ENCODE data around the gene CCDC157.
"Not testable (repeated sequence)": the region's sequence is repeated elsewhere in the genome, so short reads cannot be mapped to it uniquely, and the experiment has no call there.

The CCDC157 gene

DNA sequence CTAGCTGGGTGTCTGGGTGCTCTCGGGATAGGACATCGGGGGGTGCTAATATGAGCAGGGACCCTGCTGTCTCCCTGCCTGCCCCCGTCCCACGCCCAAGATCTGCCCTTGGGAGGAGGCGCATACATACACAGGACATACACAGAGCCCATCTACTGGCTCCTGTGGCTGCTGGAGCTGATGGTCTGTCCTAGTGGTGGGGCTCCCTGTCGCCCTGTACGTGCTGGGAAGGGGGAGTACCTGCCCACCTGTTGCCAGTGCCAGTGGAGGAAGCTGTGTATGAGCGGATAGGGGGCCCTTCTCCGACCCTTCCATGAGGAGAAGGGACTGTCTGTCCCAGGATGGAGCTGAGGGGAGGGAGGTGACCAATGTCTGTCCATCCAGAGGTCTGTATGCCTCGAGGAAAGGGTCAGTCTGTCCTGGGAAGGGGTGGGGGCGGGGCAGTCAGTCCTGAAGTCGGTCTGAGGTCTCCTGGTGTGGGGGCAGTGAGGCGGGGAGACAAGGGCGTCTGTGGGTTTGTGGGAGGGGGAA, 31.0 kb upstream of the CCDC157 start:
- no peak for DNase-seq (ENCODE audit: low read depth in 2 of 2)

DNA sequence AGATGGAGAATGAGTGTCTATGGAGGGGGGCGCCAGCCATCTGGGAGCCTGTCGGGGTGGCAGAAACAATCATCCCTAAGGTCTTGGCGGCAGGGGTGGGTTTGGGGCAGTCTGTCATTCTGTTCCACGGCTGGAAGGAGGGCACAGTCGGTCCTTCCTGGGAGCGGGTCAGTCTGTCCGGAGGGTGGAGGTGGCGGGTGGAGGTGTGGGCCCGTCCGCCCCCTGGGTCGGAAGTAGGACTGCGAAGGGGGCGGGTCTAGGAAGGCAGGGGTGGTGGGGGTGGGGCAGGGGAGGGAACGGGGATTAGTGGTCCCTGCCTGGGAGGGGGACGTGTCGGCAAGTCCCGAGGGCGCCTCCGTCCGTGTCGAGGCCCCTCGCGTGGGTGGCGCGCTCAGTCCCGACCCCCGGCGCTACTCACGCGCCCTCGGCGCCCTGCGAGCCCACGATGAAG, 30.5 kb upstream of the CCDC157 start:
- no peak for DNase-seq (ENCODE audit: low read depth in 2 of 2)

DNA sequence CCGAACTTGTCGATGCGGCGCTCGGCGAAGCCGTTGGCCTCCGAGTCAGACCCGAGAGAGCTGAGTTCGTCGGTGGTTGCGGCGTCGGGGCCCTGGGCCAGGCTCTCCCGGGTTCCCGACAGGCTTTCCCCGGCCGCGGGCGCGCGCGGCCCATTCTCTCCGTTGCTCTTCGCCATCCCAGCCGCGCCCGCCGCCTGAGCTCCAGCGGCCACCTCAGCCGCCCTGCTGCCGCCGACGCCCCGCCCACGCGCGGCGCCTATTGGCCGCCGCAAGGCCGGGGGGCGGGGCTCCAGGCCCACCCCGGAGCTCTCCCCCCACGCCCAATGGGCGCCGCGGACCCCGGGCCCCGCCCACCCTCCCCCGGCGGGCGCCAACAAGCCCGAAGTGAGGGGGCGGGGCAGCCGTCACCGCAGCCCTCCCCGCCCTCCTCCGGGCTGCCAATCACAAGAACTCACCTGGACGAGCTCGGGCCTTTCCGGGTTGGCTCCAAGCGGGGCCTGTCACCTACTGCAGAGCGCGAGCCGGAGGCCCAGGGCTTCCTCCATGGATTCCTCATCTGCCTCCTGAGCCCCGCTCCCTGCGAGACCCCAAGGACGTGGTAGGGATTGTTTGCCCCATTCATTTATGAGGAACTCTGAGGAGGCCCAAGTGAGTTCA, 30.0 kb upstream of the CCDC157 start, which contains the start of gene TBC1D10A:
TBC1D10A (minus strand) TSS at position 236 of the 657 bp plus-strand sequence; CDS start at position 176, 60 bp downstream.
- DNase-seq (ENCODE audit: low read depth in 2 of 2) = peak; percentile 88 to 90

DNA sequence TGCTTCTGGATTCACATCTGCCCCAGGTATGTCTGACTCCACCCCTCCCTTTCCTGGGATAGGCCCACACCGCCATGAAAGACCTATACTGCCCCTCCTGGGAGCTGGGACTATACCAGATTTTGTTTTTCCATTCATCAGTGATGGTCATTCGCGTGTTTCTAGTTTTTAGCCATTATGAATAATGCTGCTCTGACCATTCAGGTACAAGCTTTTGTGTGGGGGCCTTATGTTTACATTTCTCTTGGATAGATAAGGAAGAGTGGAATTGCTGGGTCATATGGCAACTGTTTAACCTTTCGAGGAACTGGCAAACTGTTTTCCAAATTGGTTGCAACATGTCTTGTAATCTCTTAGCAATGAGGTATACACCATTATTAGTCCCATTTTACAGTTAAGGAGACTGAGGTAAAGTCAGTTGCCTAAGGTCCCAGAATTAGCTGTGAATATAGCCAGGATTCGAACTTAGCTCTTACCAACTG, 28.9 kb upstream of the CCDC157 start:
- DNase-seq (ENCODE audit: low read depth in 2 of 2) = no peak

DNA sequence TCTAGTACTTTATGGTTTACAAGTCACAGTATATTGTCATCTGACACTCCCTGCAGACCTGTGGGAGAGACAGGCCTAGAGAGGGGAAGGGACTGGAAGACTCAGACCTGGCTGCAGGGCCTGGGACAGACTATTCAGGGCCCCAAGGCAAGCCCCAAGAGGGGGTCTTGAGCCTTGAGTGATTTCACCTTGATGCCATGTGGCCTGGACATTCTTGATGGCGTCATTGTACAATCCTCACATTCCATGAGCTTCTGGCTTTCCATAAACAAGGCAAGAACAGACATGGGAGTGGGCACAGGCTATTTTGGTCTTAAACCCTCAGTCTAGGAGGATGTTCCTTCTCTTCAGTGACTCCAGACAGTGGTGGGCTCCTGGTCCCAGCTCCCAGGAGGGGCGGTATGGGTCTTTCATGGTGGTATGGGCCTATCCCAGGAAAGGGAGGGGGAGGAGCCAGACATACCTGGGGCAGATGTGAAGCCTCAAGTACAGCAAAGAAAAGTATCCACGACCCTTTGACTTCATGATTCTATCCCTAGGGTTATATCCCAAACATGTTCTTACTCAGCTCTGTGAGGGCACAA, 28.2 kb upstream of the CCDC157 start:
- DNase-seq (ENCODE audit: low read depth in 2 of 2) = no peak

DNA sequence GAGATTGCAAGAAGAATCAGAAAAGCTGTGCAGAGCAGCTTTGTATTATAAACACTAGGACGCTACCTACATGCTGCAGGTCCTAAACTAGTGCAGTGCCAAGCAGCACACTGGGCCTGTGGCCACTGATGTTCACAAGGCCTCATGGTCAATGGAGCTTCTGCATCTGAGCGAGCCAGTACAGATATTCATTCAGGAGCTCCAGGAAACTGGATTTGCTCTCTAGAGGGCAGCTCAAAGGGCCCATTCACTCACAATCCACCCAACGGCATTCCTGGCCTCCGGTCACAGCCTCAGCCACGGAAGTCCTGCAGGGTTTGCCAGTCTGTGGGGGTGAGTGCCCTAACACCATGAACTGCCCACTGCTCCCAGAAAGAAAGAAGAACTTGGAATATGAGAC, 24.3 kb upstream of the CCDC157 start:
- no peak for DNase-seq (ENCODE audit: low read depth in 2 of 2)

DNA sequence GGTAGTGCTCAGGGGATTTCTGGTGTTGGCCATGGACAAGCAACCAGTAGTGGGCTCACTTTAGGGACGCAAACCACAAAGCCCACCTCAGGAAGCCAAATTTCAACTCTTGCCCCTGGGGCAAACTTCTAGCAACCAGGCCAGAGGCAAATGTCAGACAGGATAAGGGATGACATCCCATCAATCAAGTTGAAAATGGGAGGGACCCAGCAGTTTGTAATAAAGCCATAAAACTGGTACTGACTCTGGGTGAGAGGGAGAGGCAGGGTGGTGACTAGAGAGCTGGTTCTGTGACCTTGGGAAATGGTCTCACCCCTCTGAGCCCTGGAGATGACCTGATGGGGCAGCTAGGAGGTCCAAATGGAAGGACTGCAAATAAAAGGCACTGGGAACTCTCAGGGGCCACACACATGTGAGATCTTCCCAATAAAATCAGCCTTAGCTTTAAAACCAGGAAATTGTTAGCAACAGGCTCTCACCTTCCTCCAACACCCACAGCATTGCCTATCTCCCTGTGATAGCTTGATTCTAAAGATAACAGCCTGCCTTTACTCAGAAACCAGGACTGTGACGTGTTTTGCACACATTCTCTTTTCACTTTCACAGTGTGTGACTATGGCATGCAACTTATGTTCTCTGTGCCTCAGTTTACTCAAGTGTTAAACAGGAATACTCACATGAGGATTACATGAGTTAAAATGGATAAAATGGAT, 23.7 kb upstream of the CCDC157 start:
- DNase-seq (ENCODE audit: low read depth in 2 of 2) = no peak

DNA sequence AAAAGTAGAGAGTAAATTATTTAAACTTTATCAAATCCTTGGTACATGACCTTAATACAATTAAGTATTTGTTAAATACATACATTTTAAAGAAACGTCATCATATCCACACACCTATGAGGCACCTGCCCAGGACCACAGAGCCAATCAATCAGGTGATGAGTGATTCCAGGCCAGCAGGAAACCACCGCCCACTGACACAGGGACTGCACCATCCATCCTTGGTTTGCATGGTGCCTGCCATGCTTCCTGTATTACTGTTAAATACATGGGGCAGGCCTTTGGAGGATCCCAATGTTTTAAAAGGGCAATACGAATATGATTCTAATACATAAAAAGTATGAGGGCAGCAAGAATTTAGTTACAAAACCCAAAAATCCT, 23.1 kb upstream of the CCDC157 start:
- DNase-seq (ENCODE audit: low read depth in 2 of 2) = no peak

DNA sequence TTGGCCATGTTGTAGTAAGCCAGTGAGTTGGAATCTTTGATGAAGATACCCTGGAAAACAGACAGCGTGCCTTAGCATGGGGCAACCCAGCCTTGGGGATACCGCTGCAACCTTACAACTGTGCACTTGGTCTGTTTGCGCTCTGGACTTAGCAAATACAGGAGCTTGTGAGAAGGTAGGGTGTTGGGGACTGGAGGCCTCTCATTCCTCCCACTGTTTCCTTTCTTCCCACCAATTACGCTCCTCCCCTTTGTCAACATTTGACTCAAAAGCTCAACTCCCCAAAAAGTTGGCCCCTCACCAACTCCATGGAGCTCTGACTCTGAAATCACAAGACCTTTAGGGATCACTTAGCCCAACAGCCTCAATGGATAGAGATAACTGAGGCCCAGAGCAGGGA, 22.2 kb upstream of the CCDC157 start:
- no peak for DNase-seq (ENCODE audit: low read depth in 2 of 2)

DNA sequence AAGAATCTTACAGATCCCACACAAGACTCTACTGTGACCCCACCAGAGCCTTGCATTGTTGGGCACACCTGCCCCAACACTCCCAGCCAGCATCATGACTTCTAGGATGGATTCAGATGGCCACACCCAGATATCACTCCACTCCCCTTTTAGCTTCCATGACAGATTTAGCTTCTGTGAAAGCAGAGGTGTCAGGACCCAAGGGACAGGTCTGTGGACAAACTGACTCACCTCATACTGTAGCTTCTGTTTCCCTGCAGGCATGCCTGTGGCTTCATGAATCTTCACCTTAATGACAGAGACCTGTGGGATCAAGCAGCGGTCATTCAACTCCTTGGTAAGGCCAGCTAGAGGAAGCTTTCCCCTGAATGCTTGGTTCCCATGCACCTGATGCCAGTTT, 21.6 kb upstream of the CCDC157 start:
- DNase-seq (ENCODE audit: low read depth in 2 of 2) = no peak

DNA sequence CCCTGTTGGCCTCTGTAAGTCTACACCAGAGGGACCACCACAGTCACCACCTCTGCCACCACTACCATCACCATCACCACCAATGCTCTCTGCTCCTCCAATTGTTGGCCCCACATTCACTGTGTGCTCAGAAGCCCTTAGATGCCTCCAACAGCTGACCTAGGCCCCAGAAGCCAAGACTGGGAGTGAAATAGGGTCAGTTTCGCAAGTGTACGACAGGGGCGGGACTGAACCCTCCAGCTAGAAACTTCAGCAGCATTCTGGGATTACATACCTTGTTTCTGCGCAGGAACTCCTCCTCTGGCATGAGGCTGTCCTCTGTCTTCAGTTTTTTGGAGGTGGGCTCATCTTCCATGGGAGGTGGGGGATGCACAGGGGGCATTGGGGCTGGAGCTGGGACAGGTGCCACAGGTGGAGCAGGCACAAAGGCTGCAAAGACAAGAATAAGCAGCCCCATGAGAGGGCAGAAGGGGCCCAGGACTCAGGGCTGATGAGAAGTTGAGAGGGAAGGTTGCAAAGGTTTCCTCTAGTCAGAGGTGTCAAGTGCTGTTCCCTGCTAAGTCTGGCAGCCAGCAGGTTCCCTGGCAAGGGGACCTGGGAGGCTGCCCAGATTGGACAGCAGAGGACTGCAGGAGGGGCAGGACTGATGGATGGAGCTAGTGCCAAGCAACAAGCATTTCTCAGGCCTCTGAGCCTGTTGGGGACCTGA, 19.9 kb upstream of the CCDC157 start:
- no peak for DNase-seq (ENCODE audit: low read depth in 2 of 2)

DNA sequence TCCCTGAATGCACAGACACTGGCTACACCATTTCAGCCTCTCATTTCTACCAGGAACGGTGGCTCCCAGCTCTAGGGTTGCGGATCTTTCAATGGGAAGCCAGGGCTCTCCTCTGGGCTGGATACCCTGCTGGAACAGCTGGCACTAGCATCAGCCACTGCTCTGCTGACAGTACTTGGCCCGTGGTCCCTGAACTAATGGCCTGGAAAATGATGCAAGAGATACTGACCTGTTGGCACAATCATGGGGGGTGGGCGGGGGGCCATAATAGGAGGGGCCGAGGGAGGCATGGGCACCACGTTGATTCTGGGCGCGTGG, 19.4 kb upstream of the CCDC157 start:
- no peak for DNase-seq (ENCODE audit: low read depth in 2 of 2)

DNA sequence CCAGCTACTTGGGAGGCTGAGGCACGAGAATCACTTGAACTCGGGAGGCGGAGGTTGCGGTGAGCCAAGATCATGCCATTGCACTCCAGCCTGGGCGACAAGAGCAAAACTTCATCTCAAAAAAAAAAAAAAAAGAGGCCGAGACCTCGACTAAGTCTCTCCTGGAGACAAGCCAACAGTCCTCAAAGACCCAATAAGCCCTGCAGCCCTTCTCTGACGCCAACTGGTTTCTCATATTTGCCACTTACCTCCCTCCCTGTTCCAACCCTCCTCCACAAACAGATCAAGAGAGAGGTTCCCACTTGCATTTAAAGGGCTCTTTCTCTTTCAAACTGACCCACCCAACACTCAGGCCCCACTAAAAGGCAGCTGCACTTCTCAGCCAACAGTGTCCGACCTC, 18.5 kb upstream of the CCDC157 start:
- DNase-seq (ENCODE audit: low read depth in 2 of 2) = not testable (repeated sequence)

DNA sequence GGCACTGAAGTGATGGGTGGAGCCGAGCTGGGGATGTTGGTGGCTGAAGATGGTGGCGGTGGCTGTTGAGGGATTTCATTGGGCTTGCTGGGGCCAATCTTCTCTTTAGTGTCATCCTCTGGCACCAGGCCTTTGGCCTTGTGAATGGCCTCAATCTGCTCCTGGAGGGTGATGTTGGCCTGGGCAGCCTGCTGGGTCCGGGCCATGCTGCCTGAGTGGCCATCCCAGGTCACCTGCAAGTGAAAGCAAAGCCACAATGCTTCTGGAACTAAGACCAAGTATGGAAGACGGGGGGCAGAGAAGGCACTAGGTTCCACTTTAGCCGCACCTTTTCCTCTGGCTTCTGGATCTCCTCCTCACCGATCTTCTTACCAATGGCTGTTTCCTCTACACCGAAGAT, 18.0 kb upstream of the CCDC157 start:
- DNase-seq (ENCODE audit: low read depth in 2 of 2) = no peak

DNA sequence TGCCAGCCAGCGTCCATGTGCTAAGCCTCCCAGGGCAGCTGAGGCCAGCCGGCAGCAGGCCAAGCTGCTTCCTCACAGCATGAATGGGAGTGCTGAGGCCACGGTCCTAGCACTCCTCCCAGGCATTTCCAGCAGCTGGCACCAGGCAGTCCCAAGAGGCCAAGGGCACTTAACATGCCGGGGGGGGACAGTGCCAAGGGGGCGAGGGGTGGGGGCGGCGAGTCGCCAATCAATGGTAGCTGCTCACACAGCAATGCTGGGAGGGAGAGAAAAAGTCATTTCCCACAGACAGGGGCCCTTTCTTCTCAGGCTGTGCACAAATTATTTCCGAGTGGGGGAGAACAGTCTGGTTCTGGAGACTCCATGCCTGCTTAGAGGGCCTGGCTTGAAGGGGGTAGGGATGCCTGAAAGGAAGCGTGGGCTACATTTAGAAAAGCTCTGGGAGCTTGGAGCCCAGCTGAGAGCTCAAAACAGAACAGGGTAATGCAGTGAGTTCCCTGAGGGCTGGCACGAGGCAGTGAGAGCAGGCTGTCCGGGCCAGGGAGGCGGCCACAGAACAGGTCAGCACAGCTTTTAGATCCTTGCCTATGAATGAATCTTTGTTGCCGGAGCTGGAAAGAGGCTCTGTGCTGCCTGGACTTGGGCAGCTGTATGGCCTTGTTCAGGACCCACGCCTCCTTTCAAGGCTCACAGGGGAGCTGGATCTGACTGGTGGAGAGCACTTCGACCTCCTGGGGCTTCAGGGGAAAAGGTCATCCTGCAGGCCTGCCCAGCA, 15.7 kb upstream of the CCDC157 start:
- no peak for DNase-seq (ENCODE audit: low read depth in 2 of 2)

DNA sequence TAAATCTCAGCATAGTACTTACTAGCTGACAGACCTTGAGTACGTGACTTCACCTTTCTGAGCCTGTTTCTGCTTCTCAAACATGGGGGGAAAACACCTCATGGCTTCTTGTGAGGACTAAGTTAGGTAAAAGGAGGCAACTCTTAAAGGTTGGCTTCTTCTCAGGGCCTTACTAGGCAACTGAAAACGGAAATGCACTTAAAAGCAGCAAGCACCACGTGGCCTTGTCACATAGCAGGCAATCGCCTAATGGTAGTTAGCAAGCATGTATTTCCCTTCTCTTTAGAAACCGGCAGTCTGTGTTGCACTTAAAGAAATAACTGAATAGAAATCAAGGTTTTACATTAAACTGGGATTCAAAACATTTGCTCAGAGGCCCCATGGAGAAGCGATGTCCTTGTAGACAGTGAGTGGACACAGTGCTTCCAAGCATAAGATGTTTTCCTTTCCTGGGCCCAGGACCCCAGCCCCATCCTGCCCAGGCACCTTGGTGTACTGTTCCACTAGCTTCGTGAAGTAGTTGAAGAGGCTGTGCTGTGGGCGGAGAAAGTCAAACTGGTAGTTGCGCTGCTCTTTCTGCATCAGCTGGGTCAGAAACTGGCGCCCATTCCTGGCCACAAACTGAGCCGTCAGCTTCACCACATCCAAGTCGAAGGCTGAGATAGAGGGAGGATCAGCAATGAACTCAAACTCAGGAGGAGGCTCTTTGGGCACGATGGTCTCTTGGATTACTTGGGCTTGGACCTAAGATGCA, 12.2 kb upstream of the CCDC157 start:
- DNase-seq (ENCODE audit: low read depth in 2 of 2) = peak in 1 of 2 donors; percentile 13

DNA sequence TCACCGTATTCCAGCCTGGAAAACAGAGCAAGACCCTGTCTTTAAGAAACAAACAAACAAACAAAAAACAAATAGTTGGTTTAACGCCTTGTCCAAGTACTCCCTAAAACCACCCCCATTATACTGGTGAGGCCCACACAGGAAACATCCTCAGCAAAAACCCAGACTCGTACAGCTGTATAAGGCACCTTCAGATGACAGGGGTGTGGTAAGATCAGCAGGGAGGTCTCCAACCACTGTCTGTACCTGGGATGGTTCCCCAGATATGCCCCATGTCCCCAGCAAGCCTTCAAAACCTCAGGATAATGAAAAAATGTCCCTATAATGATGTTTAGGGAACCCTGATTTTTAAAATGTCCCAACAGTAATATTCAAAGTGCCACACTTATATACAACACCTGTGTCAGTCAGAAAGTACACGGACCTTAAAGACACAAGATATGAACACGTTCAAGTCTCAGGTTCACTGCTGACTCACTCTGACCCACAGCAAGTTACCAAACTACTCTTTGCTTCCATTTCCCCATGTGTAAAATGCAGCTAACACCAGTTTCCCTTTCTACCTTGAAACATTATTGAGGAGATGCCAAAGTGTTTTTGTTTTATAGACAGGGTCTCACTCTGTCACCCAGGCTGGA, 9.4 kb upstream of the CCDC157 start:
- DNase-seq (ENCODE audit: low read depth in 2 of 2) = no peak

DNA sequence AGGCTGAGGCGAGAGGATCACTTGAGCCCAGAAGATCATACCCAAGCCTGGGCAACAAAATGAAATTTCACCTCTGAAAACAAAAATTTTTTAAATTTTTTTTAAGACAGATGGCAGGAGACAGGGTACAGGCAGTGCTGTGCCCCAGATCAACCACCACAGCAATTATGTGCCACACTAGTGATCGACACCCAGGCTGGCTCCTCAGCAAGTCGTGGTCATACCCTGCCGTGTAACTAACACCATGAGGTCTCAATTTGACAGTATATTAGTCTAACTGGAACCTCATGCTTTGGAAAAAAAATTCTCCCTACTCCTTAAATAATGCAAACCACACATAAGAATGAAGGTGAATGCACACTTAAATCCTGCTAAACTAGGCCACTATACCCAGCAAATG, 8.4 kb upstream of the CCDC157 start:
- DNase-seq (ENCODE audit: low read depth in 2 of 2) = no peak

DNA sequence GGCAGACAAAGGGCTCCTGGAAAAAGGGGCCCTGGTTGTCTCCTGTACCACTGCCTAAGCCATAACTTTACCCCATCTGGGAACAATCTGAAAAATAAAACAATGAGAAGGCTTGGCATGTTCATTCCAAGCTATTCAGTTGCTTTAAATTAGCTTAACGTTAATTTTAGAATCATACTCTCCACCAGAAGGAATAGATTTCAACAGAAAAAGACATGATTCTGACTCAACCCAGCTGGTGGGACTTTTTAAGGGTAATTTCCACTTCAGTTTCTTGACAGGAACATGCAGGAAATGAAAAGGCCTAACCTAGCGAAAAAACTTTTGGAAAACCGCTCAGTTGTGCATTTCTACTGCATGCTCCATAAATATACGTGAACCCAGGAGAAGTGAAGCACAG, 8.0 kb upstream of the CCDC157 start:
- DNase-seq (ENCODE audit: low read depth in 2 of 2) = no peak

DNA sequence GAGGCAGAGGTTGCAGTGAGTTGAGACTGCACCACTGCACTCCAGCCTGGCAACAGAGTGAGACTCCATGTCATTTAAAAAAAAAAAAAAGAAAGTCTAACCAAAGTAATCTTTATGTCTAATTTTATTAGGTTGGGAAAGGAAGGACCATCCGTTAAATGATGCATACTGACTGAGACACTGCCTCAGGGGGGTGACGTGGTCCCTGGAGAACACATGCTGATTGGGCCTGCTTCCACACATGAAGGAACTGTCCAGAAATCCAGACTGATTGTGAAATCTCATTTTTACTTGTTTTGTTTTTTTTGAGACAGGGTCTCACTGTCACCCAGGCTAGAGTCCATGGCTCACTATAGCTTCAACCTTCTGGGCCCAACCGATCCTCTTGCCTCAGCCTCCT, 5.6 kb upstream of the CCDC157 start:
- no peak for DNase-seq (ENCODE audit: low read depth in 2 of 2)

Data from activated CD4-positive, alpha-beta T cell treated with anti-CD3 and anti-CD28 coated beads for 24 hours (primary cell).